HG02798 (cell line): Measurements from ENCODE around the gene PPIP5K1.

Experiments
- ATAC-seq: cut with Tn5 transposase; IDR thresholded peaks from one replicate; pipeline ENCODE4 v1.9.1; 2021; ENCODE audit warnings: mild to moderate bottlenecking; ENCODE audit not compliant: unreplicated experiment, poor library complexity

The PPIP5K1 gene

DNA sequence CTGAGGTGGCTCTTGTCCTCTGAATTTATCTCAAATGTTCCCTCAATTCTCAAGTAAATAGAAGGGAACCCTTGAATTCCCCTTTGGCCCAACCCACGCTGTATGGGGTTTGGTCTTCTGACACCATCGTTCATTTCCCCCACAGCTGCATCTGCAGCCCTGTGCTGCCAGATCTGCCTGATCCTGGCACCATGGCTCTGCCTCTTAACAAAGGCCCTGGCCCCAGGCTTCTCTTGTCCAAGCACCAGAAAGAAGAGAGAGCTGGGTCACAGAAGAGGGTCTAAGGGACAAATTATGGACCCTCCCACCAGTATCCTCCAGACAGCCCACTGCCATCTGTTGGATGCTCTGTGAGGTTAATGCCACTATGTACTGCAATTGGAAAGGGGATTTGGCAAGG lies 70.8 kb downstream of the PPIP5K1 start:
- ATAC-seq, result no peak

DNA sequence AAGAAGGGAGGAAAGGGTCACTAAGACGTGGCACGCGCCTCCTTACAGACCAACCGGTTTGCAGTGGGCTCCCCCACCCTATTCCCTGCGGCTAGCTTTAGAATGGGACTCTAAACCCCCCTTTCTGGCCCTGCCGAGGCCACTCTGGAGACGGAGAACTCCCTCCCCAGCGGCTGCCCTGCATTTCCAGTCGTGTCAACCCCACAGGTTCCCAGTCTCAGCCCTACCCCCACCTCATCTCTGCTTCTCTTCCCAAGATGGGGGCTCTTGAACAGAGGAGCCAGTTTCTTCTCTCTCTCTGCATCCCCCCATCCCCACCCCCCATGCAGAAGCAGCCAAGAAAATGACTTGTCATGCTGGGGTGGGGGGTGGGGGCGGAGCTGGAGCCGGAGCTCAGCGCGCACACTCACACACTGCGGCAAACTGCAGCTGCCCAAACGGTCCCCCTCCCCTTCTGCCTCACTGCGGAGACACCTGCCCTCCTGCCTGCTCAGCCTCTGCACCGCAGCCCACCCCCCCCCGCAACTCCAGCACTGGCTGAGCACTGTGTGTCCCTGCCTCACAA lies 71.7 kb downstream of the PPIP5K1 start:
- ATAC-seq, result no peak

DNA sequence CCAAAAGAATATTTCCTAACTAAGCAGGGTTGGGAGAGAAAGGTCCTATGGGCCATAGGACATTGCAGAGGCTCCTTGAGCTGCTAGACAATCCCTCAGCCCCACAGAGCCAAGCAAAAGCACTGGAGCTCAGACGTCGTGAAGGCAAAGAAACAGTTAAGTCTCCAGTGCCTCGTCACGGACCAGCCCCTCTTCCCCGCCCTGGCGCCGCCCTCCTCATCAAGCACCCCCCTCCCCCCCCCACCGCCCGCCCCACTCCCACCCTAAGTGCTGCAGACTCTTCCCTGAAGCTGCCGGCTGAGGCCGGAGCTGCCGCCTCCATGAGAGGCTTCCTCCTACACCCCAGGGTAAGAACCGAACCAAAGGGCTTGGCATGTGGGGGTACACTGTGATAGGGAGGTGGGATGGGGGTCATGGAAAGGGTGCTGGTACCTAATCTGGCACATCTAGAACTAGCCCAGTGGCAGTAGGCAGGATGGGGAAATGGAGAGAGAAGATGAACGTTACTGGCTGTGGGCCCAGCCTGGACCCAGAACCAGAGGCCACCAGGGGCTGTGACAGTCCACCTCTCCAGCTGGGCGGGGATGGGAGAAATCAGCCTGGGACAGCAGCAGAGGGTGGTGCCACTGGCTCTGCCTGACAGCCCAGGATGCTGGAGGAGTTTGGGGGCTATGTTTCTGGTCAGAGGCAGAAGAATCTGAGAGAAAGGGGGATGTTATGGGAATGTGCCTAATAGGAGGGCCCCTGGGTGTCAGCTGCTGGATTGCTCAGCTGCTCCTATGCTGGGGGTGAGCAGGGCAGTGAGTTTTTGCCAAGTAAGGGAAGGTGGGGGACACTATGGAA lies 72.4 kb downstream of the PPIP5K1 start, which contains the start of gene MAP1A:
TSS of gene MAP1A (plus strand) at position 255 of the 843 bp plus-strand sequence. CDS start 3,866 bp downstream, outside the sequence.
- ATAC-seq, result no peak

DNA sequence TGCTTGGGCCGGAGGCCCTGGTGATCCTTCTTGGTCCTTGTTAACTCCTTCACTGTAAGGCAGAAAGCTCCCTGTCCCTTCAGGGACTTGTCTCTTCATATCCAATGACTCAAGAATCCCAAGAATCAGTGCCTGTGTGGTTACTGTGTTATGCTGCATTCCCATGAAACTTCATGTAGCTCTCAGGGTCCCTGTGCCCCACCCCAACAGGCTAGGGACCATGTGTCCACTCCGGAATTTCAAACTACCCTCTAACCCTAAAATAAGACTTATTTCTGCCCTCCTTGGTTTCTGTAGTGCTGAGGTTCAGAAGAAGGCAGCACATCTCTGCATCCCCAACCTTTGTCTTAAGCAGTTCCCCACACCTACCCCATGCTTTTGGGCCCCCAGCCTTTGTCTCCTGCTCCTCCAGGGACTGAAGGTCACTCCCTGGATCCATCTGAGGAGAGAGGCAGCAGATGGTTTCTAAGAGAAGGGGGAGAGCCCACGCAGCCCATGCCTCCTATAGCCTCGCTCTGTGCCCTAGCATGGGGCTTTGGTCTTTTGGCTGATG lies 73.1 kb downstream of the PPIP5K1 start:
- no peak for ATAC-seq

DNA sequence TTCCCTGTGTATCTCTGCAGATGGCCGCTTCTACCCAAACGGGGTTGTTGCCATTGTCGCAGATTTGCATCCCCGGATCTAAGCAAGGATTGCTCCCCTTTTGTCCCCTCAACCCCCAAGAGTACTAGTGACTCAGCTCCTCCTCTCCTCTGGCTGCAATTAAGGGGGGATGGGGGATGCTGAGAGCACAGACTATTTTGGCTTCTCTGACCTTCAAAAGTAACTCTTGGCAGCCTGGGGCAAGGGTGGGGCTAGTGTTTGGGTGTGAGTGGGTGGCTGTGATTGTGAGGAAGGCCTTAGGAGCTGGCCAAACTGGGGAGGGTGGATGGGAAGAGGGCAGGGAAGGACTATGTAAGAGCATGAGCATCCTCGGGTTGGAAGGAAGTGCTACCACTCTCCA lies 73.8 kb downstream of the PPIP5K1 start:
- ATAC-seq, result no peak

DNA sequence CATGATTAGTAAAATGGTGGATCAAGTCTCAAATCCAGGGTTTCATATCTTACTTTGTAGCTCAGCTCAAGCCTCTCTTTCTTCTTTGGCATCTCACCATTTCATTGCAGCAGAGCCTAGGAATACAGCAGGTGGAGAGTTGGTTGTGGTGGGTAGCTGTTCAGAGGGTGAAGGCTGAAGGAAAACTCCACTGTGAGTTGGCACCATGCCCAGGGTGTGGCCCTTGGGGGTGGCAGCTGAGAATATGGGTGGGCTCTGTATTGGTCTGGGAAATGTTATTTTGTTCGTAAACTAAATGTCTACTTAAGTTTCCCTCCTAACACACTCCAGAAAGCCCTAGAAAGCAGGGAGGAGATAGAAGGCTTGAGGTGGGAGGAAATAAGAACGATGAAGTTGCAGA lies 74.3 kb downstream of the PPIP5K1 start:
- no peak for ATAC-seq

DNA sequence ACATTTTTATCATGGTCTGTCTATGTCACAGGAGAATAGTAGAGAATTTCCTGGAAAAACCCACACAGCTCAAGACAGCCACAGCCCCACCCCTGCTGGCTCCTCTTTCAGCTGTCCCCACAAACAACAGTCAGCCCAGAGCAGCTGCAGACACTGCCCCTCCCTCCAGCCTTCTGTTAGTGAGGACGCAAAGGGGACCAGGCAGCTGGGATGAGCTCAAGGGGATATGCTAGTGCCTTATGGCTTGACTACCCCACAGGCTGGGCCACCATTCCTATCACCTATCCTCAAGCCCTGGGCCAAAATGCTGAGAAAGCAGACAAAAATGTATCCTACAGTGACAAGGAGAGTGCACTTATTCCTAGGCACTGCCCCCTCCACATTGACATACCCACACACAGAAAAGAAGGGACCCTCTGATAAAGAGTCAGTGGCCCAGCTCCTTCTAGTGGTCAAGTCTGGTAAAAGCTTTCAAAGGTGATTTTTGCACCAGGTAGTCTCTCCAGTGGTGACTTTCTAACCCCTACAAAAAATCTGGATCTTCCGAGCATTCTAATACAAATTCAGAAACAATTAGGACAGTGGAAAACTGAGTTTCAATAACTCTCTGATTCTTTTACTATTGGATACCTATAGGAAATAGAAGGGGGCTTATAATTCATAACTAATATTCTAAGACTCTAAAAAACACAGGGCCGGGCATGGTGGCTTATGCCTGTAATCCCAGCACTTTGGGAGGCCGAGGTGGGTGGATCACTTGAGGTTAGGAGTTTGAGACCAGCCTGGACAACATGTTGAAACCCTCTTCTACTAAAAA lies 75.6 kb downstream of the PPIP5K1 start:
- ATAC-seq, result no peak

DNA sequence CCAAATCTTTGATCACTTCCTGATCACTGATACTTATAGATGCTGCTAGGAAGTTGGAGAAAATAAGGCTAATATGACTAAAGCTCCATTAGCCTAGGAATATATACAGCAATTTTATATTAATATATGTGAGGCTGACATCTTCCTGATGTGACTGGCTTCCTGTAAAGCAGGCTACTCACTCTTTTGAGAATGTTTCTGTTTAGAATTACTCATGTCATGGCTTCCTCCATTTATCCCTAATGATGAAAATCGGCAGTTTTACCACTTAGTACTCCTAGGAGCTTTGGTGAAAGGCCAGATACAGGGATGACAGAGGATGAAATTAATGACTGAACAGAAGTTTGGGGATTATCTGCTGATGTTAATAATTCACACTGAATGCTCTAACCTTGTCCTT lies 76.5 kb downstream of the PPIP5K1 start:
- ATAC-seq, result no peak

DNA sequence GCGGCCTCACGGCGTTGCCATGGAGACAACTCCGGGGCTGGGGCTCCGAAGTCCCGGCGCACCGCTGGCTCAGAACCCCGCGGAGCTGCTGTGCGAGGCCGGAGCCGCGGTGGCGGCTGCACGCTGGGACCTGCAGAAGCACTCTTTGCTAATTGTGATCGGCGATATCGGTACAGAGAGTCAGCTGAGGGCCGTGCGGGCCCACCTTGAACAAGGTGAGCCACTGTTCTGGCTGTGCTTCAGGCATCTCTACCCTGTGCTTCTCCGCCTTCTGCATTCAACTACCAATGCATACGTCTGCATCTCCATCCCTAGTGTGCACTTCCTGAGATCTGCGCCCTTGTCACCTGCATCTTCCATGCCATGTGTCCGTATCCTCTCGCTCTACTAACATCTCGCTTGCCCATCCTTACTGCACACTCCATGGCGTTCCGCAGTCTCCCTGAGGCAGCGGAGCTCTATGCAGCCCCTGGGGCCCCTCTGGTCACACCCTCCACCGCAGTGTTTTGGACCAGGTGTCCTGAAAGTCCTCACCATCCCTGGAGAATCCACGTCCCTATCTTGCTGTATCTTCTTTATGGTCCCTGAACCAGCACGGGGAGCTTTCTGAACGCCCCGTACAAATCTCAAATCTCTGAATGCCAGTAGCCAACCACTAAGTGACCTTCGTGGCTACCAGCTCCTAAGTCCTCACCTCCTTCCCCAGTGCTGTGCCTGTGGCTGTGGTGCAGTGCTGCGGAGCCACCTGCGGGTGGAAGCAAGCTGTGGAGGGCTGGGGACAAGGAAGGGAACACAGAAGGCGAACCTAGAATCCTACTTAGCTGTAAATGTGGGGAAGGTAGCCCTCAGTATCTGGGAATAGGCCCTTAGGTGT lies 78.8 kb downstream of the PPIP5K1 start:
- ATAC-seq, result no peak

DNA sequence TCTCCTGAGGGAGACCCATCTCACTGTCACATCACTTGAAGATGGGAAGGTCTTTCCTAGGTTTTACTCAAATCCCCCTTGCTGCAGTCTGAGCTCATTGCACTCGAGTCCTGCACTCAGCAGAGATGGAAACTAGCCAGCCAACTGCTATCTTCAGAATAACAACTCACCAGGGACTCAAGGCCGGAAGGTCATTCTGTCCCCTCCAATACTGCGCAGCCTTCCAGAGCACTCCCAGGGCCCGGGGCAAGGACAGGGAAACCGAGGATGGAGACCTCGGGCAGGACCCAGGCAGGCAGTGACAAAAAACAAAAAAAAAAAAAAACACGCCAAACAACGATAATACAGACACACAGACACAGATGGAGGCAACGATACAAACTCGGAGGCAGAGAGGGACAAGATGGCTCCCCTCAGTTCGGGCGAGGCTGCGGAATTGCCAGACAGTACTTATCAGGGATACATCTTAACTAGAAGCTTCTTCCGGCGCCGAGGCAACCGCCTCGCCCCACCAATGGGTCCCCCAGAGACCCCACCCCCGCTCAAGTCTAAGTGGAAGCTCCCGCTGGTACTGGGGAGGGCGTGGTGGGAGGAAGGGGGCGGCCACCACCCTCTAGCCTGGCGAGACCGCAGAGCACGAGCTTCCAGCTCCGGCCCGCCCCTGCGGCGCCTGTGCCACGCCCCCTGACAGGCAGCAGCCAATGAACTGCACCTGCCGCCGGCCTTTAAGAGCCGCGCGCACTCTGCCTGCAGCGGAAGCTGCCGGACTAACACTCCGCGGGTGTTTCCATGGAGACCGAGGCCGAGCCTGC lies 79.6 kb downstream of the PPIP5K1 start:
- peak; percentile 98 for ATAC-seq

DNA sequence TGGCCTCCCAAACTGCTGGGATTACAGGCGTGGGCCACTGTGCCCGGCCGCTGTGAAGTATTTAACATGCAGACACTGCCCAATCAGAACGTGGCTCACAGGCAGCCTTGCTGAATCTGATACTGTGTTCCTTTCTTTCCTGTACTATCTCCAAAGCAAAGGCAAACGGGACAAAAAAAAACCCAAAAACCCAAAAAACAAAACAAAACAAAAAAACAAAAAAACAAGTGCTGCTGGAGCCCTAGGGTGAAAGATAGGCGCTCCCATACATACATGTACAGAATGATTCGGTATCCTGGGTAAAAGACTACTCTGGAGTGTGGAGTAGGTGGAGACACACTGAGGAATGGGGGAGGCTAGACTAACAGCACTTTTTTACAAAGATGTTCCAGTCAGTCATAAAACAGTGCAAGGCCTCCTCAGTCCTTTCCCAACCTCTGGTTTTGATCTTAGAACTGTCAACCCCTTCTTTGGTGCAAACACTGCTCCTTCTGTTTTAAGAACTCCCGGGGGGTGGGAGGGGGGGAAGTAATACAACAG lies 80.3 kb downstream of the PPIP5K1 start:
- no peak for ATAC-seq

DNA sequence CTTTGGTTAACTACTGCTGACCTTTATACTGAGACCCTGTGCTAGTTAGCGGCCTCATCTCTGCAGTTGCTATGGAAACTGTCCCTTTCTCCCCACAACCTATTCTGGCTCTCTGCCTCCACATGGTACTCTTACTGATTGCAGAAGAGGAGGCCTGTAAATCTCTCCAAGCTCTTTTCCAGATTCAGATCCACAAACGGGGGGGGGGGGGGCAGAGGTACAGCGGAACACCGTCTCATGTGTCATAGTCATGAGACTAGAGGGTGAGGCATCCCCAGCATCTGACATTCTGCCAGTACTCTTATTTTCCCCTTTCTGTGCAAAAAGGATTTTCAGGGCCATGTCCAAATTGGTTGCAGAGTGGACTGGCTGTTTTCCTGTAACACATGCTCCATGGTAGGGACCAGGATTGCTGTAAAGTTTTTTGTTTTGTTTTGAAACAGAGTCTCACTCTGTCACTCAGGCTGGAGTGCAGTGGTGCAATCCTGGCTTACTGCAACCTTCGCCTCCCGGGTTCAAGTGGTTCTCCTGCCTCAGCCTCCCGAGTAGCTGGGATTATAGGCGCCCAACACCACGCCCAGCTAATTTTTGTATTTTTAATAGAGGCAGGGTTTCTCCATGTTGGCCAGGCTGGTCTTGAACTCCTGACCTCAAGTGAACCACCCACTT lies 80.9 kb downstream of the PPIP5K1 start:
- ATAC-seq, result no peak

DNA sequence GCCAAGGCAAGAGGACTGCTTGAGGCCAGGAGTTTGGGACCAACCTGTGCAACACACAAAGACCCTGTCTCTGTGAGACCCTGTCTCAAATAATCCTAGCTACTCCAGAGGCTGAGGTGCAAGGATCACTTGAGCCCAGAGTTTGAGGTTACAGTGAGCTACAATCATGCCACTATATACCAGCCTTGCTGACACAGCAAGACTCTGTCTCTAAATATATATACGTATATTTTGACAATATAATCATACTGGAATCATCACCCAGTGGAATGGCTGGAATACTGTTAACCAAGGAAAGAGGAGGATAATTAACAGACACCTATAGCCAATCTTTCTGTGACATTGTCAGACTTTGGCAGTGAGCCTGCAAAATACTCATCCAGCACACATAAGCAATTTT lies 81.6 kb downstream of the PPIP5K1 start:
- no peak for ATAC-seq

DNA sequence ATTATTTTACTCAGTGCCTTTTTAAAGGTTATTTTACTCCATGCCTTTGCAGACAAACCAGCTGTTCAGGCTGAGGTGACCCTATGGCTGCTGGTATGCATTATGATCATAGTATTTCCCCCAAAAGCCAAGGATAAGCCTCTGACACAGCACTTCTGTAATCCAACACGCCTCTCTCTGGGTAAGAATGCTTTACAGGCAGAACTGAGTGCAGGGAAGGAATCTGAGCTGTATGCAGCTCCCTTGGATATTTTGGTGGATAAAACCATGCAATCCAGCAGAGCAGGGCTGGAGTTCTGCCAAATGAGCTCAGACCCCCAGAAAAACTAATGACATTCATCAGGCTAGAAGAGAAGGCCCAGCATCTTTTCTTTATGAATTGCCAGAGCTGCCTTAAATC lies 84.3 kb downstream of the PPIP5K1 start:
- ATAC-seq, result no peak

DNA sequence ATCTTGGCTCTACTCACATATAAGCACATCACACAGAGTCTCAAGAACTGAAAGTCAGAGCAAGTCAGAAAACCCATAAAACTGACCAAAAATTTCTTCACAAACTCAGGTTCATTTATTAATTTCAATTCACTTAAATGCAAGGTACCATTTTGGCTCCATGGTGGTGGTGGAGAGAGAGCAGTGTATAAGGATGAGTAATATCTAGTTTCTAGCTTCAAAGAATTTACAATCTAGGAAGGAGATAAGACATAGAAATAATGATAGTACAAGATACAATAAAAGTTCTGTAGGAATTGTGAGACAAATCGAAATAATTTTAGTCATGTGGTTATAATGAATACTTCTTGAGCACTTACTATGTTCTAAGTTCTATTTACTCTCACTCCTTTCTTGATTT lies 90.4 kb downstream of the PPIP5K1 start:
- no peak for ATAC-seq

DNA sequence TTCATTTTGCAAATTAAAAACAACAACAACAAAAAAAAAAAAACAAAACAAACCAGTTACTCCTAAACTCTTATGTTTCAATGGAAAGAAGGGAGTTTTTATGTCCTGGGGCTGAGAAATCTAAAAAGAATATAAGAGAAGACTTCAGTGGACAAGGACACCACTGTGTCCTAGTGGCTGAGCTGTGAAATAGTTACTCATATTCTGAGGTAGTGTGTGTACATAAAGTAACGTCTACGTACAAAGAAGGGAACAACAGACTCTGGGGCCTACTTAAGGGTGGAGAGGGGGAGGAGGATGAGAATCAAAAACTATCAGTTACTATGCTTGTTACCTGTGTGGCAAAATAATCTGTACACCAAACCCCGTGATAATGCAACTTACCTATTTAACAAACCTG lies 91.0 kb downstream of the PPIP5K1 start:
- no peak for ATAC-seq

DNA sequence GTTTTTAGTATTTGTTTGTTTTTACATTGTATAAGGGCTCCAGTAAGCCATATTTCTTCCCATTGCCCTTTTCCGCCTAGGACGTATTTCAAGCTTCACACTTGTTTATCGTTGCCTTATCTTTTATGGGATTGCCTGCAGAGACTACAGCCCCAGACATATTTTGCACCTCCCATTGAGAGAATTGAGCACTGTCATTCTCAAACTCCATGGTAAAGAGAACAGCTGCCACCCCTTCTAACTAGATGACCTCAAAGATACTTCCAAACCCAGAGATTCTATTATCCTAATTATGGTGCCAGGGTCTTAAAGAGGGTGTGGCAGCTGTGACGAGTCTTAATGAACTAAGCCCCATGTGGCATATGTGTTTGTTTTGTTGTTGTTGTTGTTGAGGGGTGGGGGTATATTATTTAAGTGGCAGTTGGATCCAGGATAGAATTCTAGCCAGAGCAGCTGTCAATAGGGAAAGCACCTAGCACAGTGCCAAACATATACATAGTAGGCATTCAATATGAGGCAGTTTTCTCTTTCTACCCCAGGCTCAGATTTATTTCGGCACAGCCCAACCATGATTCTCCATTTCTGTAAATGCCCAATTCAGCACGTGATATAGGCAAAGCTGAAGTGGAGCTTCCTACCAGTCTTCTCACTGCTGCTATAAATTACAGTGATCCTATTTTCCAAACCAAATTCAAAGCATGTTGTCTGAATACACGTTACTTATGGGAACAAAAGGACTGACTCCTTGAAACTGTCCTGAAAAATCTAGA lies 96.1 kb downstream of the PPIP5K1 start:
- no peak for ATAC-seq
